ENCODE data around the gene TAP1.

TAP1 gene

DNA sequence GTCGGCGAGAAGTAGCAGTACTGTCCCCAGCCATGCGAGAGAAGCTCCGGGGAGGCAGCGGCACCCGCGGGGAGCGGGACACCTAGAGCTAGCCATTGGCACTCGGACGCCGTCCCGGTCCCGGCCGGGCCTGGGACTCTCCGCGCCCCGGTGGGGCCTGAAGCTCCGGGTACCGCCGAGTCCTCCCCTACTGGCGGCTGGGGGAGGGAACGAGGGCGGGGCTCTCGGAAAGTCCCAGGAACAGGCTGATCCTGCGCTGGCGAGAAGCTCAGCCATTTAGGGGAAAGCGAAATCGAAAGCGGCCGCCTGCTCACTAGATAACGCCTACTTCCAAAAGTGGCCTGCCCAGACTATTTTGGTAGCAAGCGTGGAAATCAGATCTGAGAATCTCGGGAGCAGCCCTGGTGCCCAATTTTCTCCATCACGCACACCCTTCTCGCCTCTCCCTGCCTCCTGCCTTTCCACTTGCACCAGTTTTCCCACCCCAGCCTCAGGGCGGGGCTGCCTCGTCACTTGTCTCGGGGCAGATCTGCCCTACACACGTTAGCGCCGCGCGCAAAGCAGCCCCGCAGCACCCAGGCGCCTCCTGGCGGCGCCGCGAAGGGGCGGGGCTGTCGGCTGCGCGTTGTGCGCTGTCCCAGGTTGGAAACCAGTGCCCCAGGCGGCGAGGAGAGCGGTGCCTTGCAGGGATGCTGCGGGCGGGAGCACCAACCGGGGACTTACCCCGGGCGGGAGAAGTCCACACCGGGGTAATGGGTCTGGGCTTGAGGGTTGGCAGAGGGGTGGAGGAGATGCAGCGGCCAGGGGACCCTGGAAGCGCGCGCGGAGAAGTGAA, at the start of gene TAP1, which contains the start of gene PSMB9 (continued):
- TF ChIP-seq, protein P1, sequence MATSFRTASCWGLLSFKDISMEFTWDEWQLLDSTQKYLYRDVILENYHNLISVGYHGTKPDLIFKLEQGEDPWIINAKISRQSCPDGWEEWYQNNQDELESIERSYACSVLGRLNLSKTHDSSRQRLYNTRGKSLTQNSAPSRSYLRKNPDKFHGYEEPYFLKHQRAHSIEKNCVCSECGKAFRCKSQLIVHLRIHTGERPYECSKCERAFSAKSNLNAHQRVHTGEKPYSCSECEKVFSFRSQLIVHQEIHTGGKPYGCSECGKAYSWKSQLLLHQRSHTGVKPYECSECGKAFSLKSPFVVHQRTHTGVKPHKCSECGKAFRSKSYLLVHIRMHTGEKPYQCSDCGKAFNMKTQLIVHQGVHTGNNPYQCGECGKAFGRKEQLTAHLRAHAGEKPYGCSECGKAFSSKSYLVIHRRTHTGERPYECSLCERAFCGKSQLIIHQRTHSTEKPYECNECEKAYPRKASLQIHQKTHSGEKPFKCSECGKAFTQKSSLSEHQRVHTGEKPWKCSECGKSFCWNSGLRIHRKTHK (tag by site-specific recombination; IDR thresholded peaks at IDR 0.05): no peak
- TF ChIP-seq, protein P2, sequence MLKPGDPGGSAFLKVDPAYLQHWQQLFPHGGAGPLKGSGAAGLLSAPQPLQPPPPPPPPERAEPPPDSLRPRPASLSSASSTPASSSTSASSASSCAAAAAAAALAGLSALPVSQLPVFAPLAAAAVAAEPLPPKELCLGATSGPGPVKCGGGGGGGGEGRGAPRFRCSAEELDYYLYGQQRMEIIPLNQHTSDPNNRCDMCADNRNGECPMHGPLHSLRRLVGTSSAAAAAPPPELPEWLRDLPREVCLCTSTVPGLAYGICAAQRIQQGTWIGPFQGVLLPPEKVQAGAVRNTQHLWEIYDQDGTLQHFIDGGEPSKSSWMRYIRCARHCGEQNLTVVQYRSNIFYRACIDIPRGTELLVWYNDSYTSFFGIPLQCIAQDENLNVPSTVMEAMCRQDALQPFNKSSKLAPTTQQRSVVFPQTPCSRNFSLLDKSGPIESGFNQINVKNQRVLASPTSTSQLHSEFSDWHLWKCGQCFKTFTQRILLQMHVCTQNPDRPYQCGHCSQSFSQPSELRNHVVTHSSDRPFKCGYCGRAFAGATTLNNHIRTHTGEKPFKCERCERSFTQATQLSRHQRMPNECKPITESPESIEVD (tag by site-specific recombination; IDR thresholded peaks at IDR 0.05): no peak
- TF ChIP-seq ZBTB17 (tag by site-specific recombination; IDR thresholded peaks at IDR 0.05): peak; percentile 79
- TF ChIP-seq, protein P3, sequence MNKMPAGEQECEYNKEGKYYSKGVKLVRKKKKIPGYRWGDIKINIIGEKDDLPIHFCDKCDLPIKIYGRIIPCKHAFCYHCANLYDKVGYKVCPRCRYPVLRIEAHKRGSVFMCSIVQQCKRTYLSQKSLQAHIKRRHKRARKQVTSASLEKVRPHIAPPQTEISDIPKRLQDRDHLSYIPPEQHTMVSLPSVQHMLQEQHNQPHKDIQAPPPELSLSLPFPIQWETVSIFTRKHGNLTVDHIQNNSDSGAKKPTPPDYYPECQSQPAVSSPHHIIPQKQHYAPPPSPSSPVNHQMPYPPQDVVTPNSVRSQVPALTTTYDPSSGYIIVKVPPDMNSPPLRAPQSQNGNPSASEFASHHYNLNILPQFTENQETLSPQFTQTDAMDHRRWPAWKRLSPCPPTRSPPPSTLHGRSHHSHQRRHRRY (tag by site-specific recombination; IDR thresholded peaks at IDR 0.05): no peak
- TF ChIP-seq, protein P4, sequence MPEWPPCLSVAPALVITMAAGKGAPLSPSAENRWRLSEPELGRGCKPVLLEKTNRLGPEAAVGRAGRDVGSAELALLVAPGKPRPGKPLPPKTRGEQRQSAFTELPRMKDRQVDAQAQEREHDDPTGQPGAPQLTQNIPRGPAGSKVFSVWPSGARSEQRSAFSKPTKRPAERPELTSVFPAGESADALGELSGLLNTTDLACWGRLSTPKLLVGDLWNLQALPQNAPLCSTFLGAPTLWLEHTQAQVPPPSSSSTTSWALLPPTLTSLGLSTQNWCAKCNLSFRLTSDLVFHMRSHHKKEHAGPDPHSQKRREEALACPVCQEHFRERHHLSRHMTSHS (tag by site-specific recombination; IDR thresholded peaks at IDR 0.05): no peak
- TF ChIP-seq ZNF311 (tag by site-specific recombination; IDR thresholded peaks at IDR 0.05; ENCODE audit: borderline replicate concordance): no peak
- TF ChIP-seq, protein P5, sequence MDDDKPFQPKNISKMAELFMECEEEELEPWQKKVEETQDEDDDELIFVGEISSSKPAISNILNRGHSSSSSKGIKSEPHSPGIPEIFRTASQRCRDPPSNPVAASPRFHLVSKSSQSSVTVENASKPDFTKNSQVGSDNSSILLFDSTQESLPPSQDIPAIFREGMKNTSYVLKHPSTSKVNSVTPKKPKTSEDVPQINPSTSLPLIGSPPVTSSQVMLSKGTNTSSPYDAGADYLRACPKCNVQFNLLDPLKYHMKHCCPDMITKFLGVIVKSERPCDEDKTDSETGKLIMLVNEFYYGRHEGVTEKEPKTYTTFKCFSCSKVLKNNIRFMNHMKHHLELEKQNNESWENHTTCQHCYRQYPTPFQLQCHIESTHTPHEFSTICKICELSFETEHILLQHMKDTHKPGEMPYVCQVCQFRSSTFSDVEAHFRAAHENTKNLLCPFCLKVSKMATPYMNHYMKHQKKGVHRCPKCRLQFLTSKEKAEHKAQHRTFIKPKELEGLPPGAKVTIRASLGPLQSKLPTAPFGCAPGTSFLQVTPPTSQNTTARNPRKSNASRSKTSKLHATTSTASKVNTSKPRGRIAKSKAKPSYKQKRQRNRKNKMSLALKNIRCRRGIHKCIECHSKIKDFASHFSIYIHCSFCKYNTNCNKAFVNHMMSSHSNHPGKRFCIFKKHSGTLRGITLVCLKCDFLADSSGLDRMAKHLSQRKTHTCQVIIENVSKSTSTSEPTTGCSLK (tag by site-specific recombination; IDR thresholded peaks at IDR 0.05): no peak
- TF ChIP-seq ZNF776 (tag by site-specific recombination; IDR thresholded peaks at IDR 0.05; ENCODE audit: borderline replicate concordance): no peak
- peak; percentile 96; the same call in 1 of the 2 replicates for TF ChIP-seq KLF8 (tag by site-specific recombination; IDR thresholded peaks at IDR 0.05)
- peak; percentile 60 for TF ChIP-seq WT1 (tag by site-specific recombination; IDR thresholded peaks at IDR 0.05)
- TF ChIP-seq, protein P6, sequence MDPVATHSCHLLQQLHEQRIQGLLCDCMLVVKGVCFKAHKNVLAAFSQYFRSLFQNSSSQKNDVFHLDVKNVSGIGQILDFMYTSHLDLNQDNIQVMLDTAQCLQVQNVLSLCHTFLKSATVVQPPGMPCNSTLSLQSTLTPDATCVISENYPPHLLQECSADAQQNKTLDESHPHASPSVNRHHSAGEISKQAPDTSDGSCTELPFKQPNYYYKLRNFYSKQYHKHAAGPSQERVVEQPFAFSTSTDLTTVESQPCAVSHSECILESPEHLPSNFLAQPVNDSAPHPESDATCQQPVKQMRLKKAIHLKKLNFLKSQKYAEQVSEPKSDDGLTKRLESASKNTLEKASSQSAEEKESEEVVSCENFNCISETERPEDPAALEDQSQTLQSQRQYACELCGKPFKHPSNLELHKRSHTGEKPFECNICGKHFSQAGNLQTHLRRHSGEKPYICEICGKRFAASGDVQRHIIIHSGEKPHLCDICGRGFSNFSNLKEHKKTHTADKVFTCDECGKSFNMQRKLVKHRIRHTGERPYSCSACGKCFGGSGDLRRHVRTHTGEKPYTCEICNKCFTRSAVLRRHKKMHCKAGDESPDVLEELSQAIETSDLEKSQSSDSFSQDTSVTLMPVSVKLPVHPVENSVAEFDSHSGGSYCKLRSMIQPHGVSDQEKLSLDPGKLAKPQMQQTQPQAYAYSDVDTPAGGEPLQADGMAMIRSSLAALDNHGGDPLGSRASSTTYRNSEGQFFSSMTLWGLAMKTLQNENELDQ (tag by site-specific recombination; IDR thresholded peaks at IDR 0.05; ENCODE audit: low read depth): no peak
- TF ChIP-seq ZBTB48 (tag by site-specific recombination; IDR thresholded peaks at IDR 0.05): peak; percentile 45; the same call in 1 of the 2 replicates
- no peak for TF ChIP-seq SCRT2 (tag by site-specific recombination; IDR thresholded peaks at IDR 0.05)
- TF ChIP-seq ZNF830 (tag by site-specific recombination; IDR thresholded peaks at IDR 0.05; ENCODE audit: low read depth): no peak
- TF ChIP-seq ZNF670 (tag by site-specific recombination; IDR thresholded peaks at IDR 0.05; ENCODE audit: low read depth): no peak
- TF ChIP-seq ZNF302 (tag by site-specific recombination; IDR thresholded peaks at IDR 0.05; ENCODE audit: low read depth): no peak
- no peak; the same call in 1 of the 2 replicates for TF ChIP-seq ZNF423 (tag by site-specific recombination; IDR thresholded peaks at IDR 0.05)
- peak; percentile 74 for TF ChIP-seq KLF10 (tag by site-specific recombination; IDR thresholded peaks at IDR 0.05)
- 0 out of 2 replicates have a peak, but pooled peaks have one; percentile 19 for TF ChIP-seq ZBTB21 (tag by site-specific recombination; IDR thresholded peaks at IDR 0.05)
- no peak for TF ChIP-seq HOXC10 (CRISPR knock-in tag; IDR thresholded peaks at IDR 0.05)
- TF ChIP-seq, protein P7, sequence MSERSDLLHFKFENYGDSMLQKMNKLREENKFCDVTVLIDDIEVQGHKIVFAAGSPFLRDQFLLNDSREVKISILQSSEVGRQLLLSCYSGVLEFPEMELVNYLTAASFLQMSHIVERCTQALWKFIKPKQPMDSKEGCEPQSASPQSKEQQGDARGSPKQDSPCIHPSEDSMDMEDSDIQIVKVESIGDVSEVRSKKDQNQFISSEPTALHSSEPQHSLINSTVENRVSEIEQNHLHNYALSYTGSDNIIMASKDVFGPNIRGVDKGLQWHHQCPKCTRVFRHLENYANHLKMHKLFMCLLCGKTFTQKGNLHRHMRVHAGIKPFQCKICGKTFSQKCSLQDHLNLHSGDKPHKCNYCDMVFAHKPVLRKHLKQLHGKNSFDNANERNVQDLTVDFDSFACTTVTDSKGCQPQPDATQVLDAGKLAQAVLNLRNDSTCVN (tag by site-specific recombination; optimal IDR thresholded peaks at IDR 0.05): peak; percentile 80
- no peak for TF ChIP-seq ZNF791 (tag by site-specific recombination; IDR thresholded peaks at IDR 0.05)
- TF ChIP-seq ZFHX2 (tag by site-specific recombination; conservative IDR thresholded peaks at IDR 0.05): peak; percentile 45
- TF ChIP-seq ZNF426 (tag by site-specific recombination; IDR thresholded peaks at IDR 0.05): no peak
- TF ChIP-seq, protein P8, sequence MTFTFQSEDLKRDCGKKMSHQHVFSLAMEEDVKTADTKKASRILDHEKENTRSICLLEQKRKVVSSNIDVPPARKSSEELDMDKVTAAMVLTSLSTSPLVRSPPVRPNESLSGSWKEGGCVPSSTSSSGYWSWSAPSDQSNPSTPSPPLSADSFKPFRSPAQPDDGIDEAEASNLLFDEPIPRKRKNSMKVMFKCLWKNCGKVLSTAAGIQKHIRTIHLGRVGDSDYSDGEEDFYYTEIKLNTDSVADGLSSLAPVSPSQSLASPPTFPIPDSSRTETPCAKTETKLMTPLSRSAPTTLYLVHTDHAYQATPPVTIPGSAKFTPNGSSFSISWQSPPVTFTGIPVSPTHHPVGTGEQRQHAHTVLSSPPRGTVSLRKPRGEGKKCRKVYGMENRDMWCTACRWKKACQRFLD (tag by site-specific recombination; IDR thresholded peaks at IDR 0.05): no peak
- TF ChIP-seq ZNF658 (tag by site-specific recombination; IDR thresholded peaks at IDR 0.05): no peak
